K562 (cell line): ENCODE results near the gene ARHGEF38. TPM values are rescaled to one million over a fixed set of nuclear protein-coding genes. Genes with fewer than 3 reads are reported as not detected.
A peak's percentile ranks its signal among the peaks of the same experiment; 100 is the strongest.

Experiments
- MXI1 ChIP-seq: IDR thresholded peaks from 2 replicates; pipeline ENCODE4 v1.6.1; 2011; ENCODE audit warnings: low read depth, mild to moderate bottlenecking, improper control_type of control experiment, low read length
- TAF15 ChIP-seq: fragments of 200-400 bp; formaldehyde crosslinking; IDR thresholded peaks from 2 replicates; pipeline ENCODE4 v1.6.1; 2017; ENCODE audit warnings: mild to moderate bottlenecking, low read depth, low read length, moderate library complexity
- XRCC3 ChIP-seq: fragments of 450-650 bp; IDR thresholded peaks from 2 replicates; pipeline ENCODE4 v1.6.1; 2017; ENCODE audit warnings: mild to moderate bottlenecking, moderate library complexity
- polyA plus RNA-seq, 8 experiments: library from polyadenylated mRNA; depleted of rRNA in 4 of 8; stranded (reverse) in 5 of 8; unstranded in 3 of 8; fragments of >200 nt; fragmentation: Nextera tagmentation in 2 of 8; fragmentation: Illumina TruSeq in 1 of 8; extraction: Ambion mirVana in 2 of 8; extraction: Trizol in 1 of 8; gene quantifications; 2 replicates each; pipeline versions ENCODE4 v1.2.1 to v1.2.3, GENCODE V29; 2011 to 2014; ENCODE audit warnings: inconsistent platforms in 1 of 8, missing spikeins in 1 of 8
- total RNA-seq, 7 experiments: library from RNA; depleted of rRNA in 6 of 7; stranded (reverse); fragments of >200 nt in 6 of 7; fragmentation: Illumina TruSeq in 2 of 7; extraction: Trizol in 2 of 7; gene quantifications; 2 replicates each; pipeline versions ENCODE4 v1.2.1 to v1.2.3, GENCODE V29; 2011 to 2021; ENCODE audit warnings: low replicate concordance in 1 of 7
- TF ChIP-seq, protein P1 (sequence below): fragments of 450-650 bp; IDR thresholded peaks from 2 replicates; pipeline ENCODE4 v1.6.1; 2016; ENCODE audit warnings: low read depth
- TF ChIP-seq, protein P2 (sequence below): fragments of 450-650 bp; IDR thresholded peaks from 2 replicates; pipeline ENCODE4 v1.6.1; 2017; ENCODE audit warnings: antibody characterized with exemption
- TF ChIP-seq, protein P3 (sequence below): fragments of 250-450 bp; sonication (Bioruptor Pico); IDR thresholded peaks from 2 replicates; pipeline ENCODE4 v1.4.0; 2020

ARHGEF38 gene
- total and polyA plus RNA-seq, 9 of the 15 experiments (the other 6 are each of a cell fraction or from before 2014, with no cell fraction given) = 0.17 TPM; not detected in 8

DNA sequence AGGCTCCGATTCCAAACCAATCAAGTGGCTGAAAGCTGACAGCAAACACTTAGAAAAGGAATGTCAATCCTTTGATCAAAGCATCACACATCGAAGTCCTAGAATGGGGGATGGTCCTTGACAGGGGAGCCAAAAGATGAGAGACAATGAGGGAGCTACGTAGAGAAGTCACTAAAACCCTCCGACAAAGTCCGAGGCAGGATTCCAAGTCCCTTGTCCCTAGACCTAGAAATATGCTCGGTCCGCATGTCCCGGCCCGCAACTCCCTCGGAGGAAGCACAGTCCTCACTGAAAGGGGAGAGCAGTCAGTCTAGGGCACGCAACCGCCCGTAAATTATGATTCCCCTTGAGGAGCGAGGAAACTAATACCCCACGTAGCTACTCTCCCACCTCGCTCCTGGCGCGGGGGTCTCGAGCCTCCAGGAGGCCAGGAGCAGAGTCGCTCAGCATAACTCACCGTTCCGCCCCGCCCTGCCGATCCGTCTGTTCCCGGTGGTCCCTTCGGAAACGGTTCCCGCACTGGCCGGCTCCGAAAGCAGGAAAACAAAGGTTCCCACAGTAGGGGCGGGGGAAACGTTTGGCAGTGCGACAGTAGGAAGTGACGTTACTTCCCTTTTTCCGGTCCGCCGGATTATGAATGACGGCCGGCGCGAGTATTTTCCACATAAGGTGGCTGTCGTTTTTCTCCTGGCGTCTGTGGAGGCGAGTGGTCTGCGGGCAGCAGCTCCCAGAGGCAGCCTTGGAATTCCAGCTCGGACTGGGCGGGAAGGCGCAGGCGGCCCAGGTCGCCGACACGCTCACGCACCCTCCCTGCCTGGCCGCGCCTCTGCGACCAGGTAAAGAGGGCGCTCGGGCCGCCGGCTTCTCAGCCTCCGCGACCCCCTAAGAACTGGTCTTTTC is 156.0 kb downstream of the ARHGEF38 start, which contains the start of the genes GSTCD and INTS12 (continued):
- TF ChIP-seq, protein P1, sequence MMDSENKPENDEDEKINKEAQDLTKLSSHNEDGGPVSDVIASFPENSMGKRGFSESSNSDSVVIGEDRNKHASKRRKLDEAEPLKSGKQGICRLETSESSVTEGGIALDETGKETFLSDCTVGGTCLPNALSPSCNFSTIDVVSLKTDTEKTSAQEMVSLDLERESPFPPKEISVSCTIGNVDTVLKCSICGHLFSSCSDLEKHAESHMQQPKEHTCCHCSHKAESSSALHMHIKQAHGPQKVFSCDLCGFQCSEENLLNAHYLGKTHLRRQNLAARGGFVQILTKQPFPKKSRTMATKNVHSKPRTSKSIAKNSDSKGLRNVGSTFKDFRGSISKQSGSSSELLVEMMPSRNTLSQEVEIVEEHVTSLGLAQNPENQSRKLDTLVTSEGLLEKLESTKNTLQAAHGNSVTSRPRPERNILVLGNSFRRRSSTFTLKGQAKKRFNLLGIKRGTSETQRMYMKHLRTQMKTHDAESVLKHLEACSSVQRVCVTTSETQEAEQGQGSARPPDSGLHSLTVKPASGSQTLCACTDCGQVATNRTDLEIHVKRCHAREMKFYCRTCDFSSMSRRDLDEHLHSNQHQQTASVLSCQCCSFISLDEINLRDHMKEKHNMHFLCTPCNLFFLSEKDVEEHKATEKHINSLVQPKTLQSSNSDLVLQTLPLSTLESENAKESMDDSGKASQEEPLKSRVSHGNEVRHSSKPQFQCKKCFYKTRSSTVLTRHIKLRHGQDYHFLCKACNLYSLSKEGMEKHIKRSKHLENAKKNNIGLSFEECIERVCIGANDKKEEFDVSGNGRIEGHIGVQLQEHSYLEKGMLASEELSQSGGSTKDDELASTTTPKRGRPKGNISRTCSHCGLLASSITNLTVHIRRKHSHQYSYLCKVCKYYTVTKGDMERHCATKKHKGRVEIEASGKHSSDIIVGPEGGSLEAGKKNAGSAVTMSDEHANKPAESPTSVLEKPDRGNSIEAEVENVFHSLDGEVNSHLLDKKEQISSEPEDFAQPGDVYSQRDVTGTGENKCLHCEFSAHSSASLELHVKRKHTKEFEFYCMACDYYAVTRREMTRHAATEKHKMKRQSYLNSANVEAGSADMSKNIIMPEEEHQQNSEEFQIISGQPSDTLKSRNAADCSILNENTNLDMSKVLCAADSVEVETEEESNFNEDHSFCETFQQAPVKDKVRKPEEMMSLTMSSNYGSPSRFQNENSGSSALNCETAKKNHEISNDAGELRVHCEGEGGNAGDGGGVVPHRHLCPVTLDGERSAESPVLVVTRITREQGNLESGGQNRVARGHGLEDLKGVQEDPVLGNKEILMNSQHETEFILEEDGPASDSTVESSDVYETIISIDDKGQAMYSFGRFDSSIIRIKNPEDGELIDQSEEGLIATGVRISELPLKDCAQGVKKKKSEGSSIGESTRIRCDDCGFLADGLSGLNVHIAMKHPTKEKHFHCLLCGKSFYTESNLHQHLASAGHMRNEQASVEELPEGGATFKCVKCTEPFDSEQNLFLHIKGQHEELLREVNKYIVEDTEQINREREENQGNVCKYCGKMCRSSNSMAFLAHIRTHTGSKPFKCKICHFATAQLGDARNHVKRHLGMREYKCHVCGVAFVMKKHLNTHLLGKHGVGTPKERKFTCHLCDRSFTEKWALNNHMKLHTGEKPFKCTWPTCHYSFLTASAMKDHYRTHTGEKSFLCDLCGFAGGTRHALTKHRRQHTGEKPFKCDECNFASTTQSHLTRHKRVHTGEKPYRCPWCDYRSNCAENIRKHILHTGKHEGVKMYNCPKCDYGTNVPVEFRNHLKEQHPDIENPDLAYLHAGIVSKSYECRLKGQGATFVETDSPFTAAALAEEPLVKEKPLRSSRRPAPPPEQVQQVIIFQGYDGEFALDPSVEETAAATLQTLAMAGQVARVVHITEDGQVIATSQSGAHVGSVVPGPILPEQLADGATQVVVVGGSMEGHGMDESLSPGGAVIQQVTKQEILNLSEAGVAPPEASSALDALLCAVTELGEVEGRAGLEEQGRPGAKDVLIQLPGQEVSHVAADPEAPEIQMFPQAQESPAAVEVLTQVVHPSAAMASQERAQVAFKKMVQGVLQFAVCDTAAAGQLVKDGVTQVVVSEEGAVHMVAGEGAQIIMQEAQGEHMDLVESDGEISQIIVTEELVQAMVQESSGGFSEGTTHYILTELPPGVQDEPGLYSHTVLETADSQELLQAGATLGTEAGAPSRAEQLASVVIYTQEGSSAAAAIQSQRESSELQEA = no peak
- TF ChIP-seq, protein P2, sequence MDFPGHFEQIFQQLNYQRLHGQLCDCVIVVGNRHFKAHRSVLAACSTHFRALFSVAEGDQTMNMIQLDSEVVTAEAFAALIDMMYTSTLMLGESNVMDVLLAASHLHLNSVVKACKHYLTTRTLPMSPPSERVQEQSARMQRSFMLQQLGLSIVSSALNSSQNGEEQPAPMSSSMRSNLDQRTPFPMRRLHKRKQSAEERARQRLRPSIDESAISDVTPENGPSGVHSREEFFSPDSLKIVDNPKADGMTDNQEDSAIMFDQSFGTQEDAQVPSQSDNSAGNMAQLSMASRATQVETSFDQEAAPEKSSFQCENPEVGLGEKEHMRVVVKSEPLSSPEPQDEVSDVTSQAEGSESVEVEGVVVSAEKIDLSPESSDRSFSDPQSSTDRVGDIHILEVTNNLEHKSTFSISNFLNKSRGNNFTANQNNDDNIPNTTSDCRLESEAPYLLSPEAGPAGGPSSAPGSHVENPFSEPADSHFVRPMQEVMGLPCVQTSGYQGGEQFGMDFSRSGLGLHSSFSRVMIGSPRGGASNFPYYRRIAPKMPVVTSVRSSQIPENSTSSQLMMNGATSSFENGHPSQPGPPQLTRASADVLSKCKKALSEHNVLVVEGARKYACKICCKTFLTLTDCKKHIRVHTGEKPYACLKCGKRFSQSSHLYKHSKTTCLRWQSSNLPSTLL = no peak
- TF ChIP-seq XRCC3 (peak; percentile 44; the same call in 1 of the 2 replicates), TAF15 (no peak), MXI1 (no peak)
- TF ChIP-seq, protein P3, sequence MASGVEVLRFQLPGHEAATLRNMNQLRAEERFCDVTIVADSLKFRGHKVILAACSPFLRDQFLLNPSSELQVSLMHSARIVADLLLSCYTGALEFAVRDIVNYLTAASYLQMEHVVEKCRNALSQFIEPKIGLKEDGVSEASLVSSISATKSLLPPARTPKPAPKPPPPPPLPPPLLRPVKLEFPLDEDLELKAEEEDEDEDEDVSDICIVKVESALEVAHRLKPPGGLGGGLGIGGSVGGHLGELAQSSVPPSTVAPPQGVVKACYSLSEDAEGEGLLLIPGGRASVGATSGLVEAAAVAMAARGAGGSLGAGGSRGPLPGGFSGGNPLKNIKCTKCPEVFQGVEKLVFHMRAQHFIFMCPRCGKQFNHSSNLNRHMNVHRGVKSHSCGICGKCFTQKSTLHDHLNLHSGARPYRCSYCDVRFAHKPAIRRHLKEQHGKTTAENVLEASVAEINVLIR (CRISPR knock-in tag) = peak; percentile 96
